B cell (primary cell): ENCODE results near the gene FBLIM1. TPM values are rescaled to one million over a fixed set of nuclear protein-coding genes. Genes with fewer than 3 reads are reported as not detected.
A peak's percentile ranks its signal among the peaks of the same experiment; 100 is the strongest.

ENCODE experiments used
- ATAC-seq: fragments of 200-7000 bp; cut with Tn5 transposase; one replicate; pipeline ENCODE4 v1.10.0; 2021; ENCODE audit warnings: low read depth, mild to moderate bottlenecking, moderate number of reproducible peaks, moderate library complexity
- CTCF ChIA-PET: fragments of 350-600 bp; sonication (Branson Sonifier 250); formaldehyde crosslinking; loops from one replicate; lab custom pipeline; 2021; ENCODE audit warnings: antibody characterized with exemption, inconsistent platforms; lab: Charles Lee
- POLR2A ChIA-PET: fragments of 350-600 bp; sonication (Branson Sonifier 250); formaldehyde crosslinking; loops from one replicate; lab custom pipeline; 2021; ENCODE audit warnings: antibody characterized with exemption; lab: Charles Lee
- DNase-seq: peaks from one replicate; pipeline ENCODE4 v3.0.0; 2013
- H2AFZ ChIP-seq: 2 replicates; pipeline ENCODE4 v1.6.1; 2012; ENCODE audit warnings: mild to moderate bottlenecking, low read depth, low read length; ENCODE audit not compliant: insufficient read depth, poor library complexity, severe bottlenecking
- H3K27ac ChIP-seq, 2 donors: 1 replicate in 1 of 2; 2 replicates in 1 of 2; pipeline ENCODE4 v1.5.1; 2012 to 2013; ENCODE audit warnings: low read length in 2 of 2, mild to moderate bottlenecking in 2 of 2, moderate library complexity in 1 of 2
- H3K27me3 ChIP-seq, 4 experiments: fragments of 200-600 bp in 1 of 4; sonication (generic) in 1 of 4; replicated peaks in 1 of 4; 1 replicate in 2 of 4; 2 replicates in 2 of 4; pipeline versions ENCODE4 v1.6.1 to v1.7.0; 2013 to 2016; ENCODE audit warnings: low read length in 3 of 4, mild to moderate bottlenecking in 2 of 4, mixed read lengths in 1 of 4, moderate library complexity in 1 of 4; ENCODE audit not compliant: insufficient read depth in 4 of 4, control insufficient read depth in 3 of 4; ENCODE audit errors: control extremely low read depth in 1 of 4
- H3K36me3 ChIP-seq, 2 experiments: replicated peaks in 1 of 2; 1 replicate in 1 of 2; 2 replicates in 1 of 2; pipeline versions ENCODE4 v1.6.1 to v1.7.1; 2013; ENCODE audit warnings: low read length in 1 of 2; ENCODE audit not compliant: insufficient read depth in 2 of 2, control insufficient read depth in 1 of 2; ENCODE audit errors: control extremely low read depth in 1 of 2, extremely low read depth in 1 of 2
- H3K4me1 ChIP-seq, 2 donors: fragments of 200-600 bp in 1 of 2; sonication (generic) in 1 of 2; 1 replicate in 1 of 2; 2 replicates in 1 of 2; pipeline versions ENCODE4 v1.5.1 to v1.6.1; 2013 to 2017; ENCODE audit warnings: low read length in 2 of 2; ENCODE audit not compliant: control insufficient read depth in 2 of 2, insufficient read depth in 2 of 2
- H3K4me2 ChIP-seq: replicated peaks from 2 replicates; pipeline ENCODE3; 2012; ENCODE audit warnings: mild to moderate bottlenecking, low read depth, low read length; ENCODE audit not compliant: poor library complexity, severe bottlenecking
- H3K4me3 ChIP-seq, 5 experiments: fragments of 200-600 bp in 1 of 5; sonication (generic) in 1 of 5; 1 replicate in 3 of 5; 2 replicates in 2 of 5; pipeline versions ENCODE4 v1.5.1 to v1.7.0; 2011 to 2016; ENCODE audit warnings: low read length in 4 of 5, mild to moderate bottlenecking in 4 of 5, low read depth in 2 of 5, control low read depth in 1 of 5, moderate library complexity in 1 of 5; ENCODE audit not compliant: insufficient read depth in 1 of 5; ENCODE audit errors: control extremely low read depth in 1 of 5, extremely low read depth in 1 of 5
- H3K79me2 ChIP-seq: fragments of 200-600 bp; sonication (generic); one replicate; pipeline ENCODE4 v1.6.0; 2016; ENCODE audit warnings: low read length; ENCODE audit not compliant: control insufficient read depth, insufficient read depth
- H3K9ac ChIP-seq: fragments of 200-600 bp; sonication (generic); 2 replicates; pipeline ENCODE4 v1.6.1; 2017; ENCODE audit warnings: mild to moderate bottlenecking, low read length, moderate library complexity
- H3K9me3 ChIP-seq, 3 donors: one replicate each; pipeline versions ENCODE4 v1.6.1 to v1.7.1; 2013; ENCODE audit warnings: low read length in 2 of 3; ENCODE audit not compliant: control insufficient read depth in 2 of 3, insufficient read depth in 1 of 3; ENCODE audit errors: control extremely low read depth in 1 of 3
- H4K20me1 ChIP-seq: 2 replicates; pipeline ENCODE4 v1.6.0; 2012; ENCODE audit warnings: mild to moderate bottlenecking, low read length; ENCODE audit not compliant: insufficient read depth, control insufficient read depth, poor library complexity, severe bottlenecking
- H3K27ac Mint-ChIP-seq: one replicate; pipeline ENCODE4 v1.8.0; 2021; ENCODE audit warnings: mixed read lengths
- H3K27me3 Mint-ChIP-seq: one replicate; pipeline ENCODE4 v1.8.0; 2021; ENCODE audit warnings: mixed read lengths
- H3K4me1 Mint-ChIP-seq: one replicate; pipeline ENCODE4 v1.8.0; 2021; ENCODE audit warnings: mixed read lengths
- H3K4me3 Mint-ChIP-seq: one replicate; pipeline ENCODE4 v1.8.0; 2021; ENCODE audit warnings: mixed read lengths
- H3K9me3 Mint-ChIP-seq: one replicate; pipeline ENCODE4 v1.8.0; 2022; ENCODE audit warnings: mixed read lengths; ENCODE audit not compliant: insufficient read depth
- CTCF ChIP-seq: fragments of 200-600 bp; IDR thresholded peaks from one replicate; pipeline ENCODE4 v1.8.0; 2022; ENCODE audit warnings: antibody characterized with exemption, mild to moderate bottlenecking
- EZH2 ChIP-seq: IDR thresholded peaks from 2 replicates; pipeline ENCODE4 v1.6.1; 2012; ENCODE audit warnings: borderline replicate concordance, low read depth, mild to moderate bottlenecking, moderate library complexity, low read length; ENCODE audit not compliant: insufficient read depth, poor library complexity, severe bottlenecking
- WGBS: methylation state at CpG from one replicate; pipeline ENCODE4 v1.1.5; 2013; ENCODE audit warnings: missing lambda C conversion rate; ENCODE audit not compliant: insufficient coverage; 5-methylcytosine and 5-hydroxymethylcytosine counted together
- intact Hi-C: fragments of 100-400 bp; cut with micrococcal nuclease; formaldehyde crosslinking; loops from one replicate; pipeline ENCODE4 v1.10.0; 2022
- polyA minus RNA-seq: library from RNA; depleted of rRNA, polyadenylated mRNA; stranded (reverse); fragments of >200 nt; gene quantifications from 2 replicates; pipeline ENCODE4 v1.2.3, GENCODE V29; 2012
- polyA plus RNA-seq: library from polyadenylated mRNA; depleted of rRNA; stranded (reverse); fragments of >200 nt; gene quantifications from 2 replicates; pipeline ENCODE4 v1.2.3, GENCODE V29; 2012
- total RNA-seq, 2 donors: library from RNA; stranded (reverse); fragments of 120-200 nt in 1 of 2; gene quantifications; 1 replicate in 1 of 2; 2 replicates in 1 of 2; pipeline versions ENCODE4 v1.2.3 to v1.2.4, GENCODE V29; 2013 to 2022

FBLIM1 gene
- total RNA-seq (not detected in 2 replicates), polyA plus RNA-seq (not detected in 2 replicates), polyA minus RNA-seq (not detected in 2 replicates)
- 0.56 TPM for total RNA-seq (2013)

GRCh38 chr1:15758343-15758931, at the start of gene FBLIM1:
FBLIM1 (plus strand) TSS chr1:15758795; CDS start chr1:15764984, 6,189 bp downstream.
- H3K27ac Mint-ChIP-seq = no peak within 1 kb of the TSS
- no peaks in the 10 kb centered on the region for H3K9me3 Mint-ChIP-seq
- peak within 1 kb of the TSS; percentile 35 for H3K9ac ChIP-seq
- H3K27ac ChIP-seq = no peak within 1 kb of the TSS
- peak within 1 kb of the TSS; percentile 78 for H3K4me2 ChIP-seq
- ATAC-seq (no peak), DNase-seq (no peak)
- intact Hi-C loops = no loop called here
- no peaks in the 10 kb centered on the region for H3K36me3 ChIP-seq
- H3K79me2 ChIP-seq = no peaks in the 10 kb centered on the region
- peaks cover 24% of the 10 kb centered on the region for H3K4me1 Mint-ChIP-seq
- H3K27me3 Mint-ChIP-seq = peaks cover 50% of the 10 kb centered on the region
- H3K4me3 ChIP-seq = peak within 1 kb of the TSS in 3 of 5 experiments; percentile 15 to 42 (median 25)
- ChIA-PET CTCF (interaction anchor here (0.7 kb wide), 1 partner anchor 61 kb away, joined by 3 read pairs; no protein-coding TSS in a partner anchor), POLR2A (interaction anchor here (0.5 kb wide), 1 partner anchor 33 kb away, joined by 13 read pairs; no protein-coding TSS in a partner anchor)
- 4% methylated on average over 33 of the region's 58 CpGs for WGBS
- peaks cover 0 to 54% (median 29%) of the 10 kb centered on the region in 4 experiments for H3K27me3 ChIP-seq
- TF ChIP-seq EZH2 = no peak
- no peak for TF ChIP-seq CTCF
- H3K9me3 ChIP-seq = peaks cover 0 to 10% (median 0%) of the 10 kb centered on the region in 3 donors
- H2AFZ ChIP-seq = no peak within 1 kb of the TSS
- peaks cover 20 to 25% of the 10 kb centered on the region in 2 donors for H3K4me1 ChIP-seq
- H4K20me1 ChIP-seq = no peaks in the 10 kb centered on the region
- peak within 1 kb of the TSS; percentile 81 for H3K4me3 Mint-ChIP-seq

GRCh38 chr1:15709226-15709625, 49.4 kb upstream of the FBLIM1 start:
- Histone ChIP-seq H3K4me3 (no peak overlapping the region), H3K79me2 (peaks cover 91% of the 10 kb centered on the region), H4K20me1 (peaks cover 77% of the 10 kb centered on the region), H3K9me3 (no peaks in the 10 kb centered on the region), H3K9ac (no peak overlapping the region), H3K27ac (no peak overlapping the region), H3K36me3 (peaks cover 0 to 16% of the 10 kb centered on the region in 2 experiments), H3K4me1 (peaks cover 0 to 4% of the 10 kb centered on the region in 2 donors), H2AFZ (no peak overlapping the region), H3K27me3 (no peaks in the 10 kb centered on the region), H3K4me2 (no peak overlapping the region)
- Mint-ChIP-seq H3K4me1 (peaks cover 23% of the 10 kb centered on the region), H3K4me3 (no peak overlapping the region), H3K27ac (no peak overlapping the region), H3K9me3 (no peaks in the 10 kb centered on the region), H3K27me3 (no peaks in the 10 kb centered on the region)
- ChIA-PET CTCF (no interaction called here), POLR2A (no interaction called here)
- WGBS = 100% methylated on average over 3 of the region's 4 CpGs
- DNase-seq (no peak), ATAC-seq (no peak)
- intact Hi-C loops = no loop called here
- TF ChIP-seq CTCF (no peak), EZH2 (no peak)
